HepG2 (cell line): ENCODE measurements around the gene ANKRD65. TPM values are rescaled to one million over a fixed set of nuclear protein-coding genes. Genes with fewer than 3 reads are reported as not detected.
A peak's percentile ranks its signal among the peaks of the same experiment; 100 is the strongest.

ENCODE experiments used
- DR1 ChIP-seq: sonication (generic); formaldehyde crosslinking; IDR thresholded peaks from 2 replicates; pipeline ENCODE4 v1.8.0; 2021; ENCODE audit warnings: mild to moderate bottlenecking, missing genetic modification reagents, inconsistent platforms
- GATAD2A ChIP-seq: IDR thresholded peaks from 2 replicates; pipeline ENCODE4 v1.6.1; 2016
- KDM3A ChIP-seq: IDR thresholded peaks from 2 replicates; pipeline ENCODE4 v1.6.1; 2018; ENCODE audit warnings: low read depth, missing compliant biosample characterization
- NR1H2 ChIP-seq: sonication (generic); formaldehyde crosslinking; IDR thresholded peaks from 2 replicates; pipeline ENCODE4 v1.8.1; 2022; ENCODE audit warnings: low read depth, missing genetic modification reagents, borderline replicate concordance
- NR2F6 ChIP-seq, 2 experiments: IDR thresholded peaks; 2 replicates each; pipeline ENCODE4 v1.6.1; 2016; ENCODE audit warnings: antibody characterized with exemption in 1 of 2, mild to moderate bottlenecking in 1 of 2
- RARA ChIP-seq: IDR thresholded peaks from 2 replicates; pipeline ENCODE4 v1.6.1; 2016; ENCODE audit warnings: missing genetic modification reagents, missing compliant biosample characterization
- RBFOX2 ChIP-seq: fragments of 200-400 bp; formaldehyde crosslinking; IDR thresholded peaks from 2 replicates; pipeline ENCODE4 v1.6.1; 2017; ENCODE audit warnings: low read depth, mild to moderate bottlenecking, low read length
- SMAD1 ChIP-seq: sonication (generic); formaldehyde crosslinking; IDR thresholded peaks from 2 replicates; pipeline ENCODE4 v1.4.0; 2020; ENCODE audit warnings: missing genetic modification reagents, low read depth, mild to moderate bottlenecking, borderline replicate concordance
- SRSF1 ChIP-seq: fragments of 200-400 bp; formaldehyde crosslinking; optimal IDR thresholded peaks from 2 replicates; pipeline ENCODE3; 2017; ENCODE audit warnings: mild to moderate bottlenecking, low read depth, low read length, moderate library complexity
- TBX2 ChIP-seq: sonication (generic); formaldehyde crosslinking; IDR thresholded peaks from 2 replicates; pipeline ENCODE4 v1.5.0; 2020; ENCODE audit warnings: missing genetic modification reagents, mild to moderate bottlenecking, borderline replicate concordance
- WIZ ChIP-seq: sonication (generic); formaldehyde crosslinking; IDR thresholded peaks from 2 replicates; pipeline ENCODE4 v1.5.1; 2020; ENCODE audit warnings: mild to moderate bottlenecking, missing genetic modification reagents
- XBP1 ChIP-seq: sonication (generic); formaldehyde crosslinking; IDR thresholded peaks from 2 replicates; pipeline ENCODE4 v1.5.0; 2020; ENCODE audit warnings: missing genetic modification reagents
- ZBTB1 ChIP-seq: sonication (generic); formaldehyde crosslinking; IDR thresholded peaks from 2 replicates; pipeline ENCODE4 v1.4.0; 2020; ENCODE audit warnings: missing genetic modification reagents, borderline replicate concordance
- ZNF350 ChIP-seq: sonication (generic); formaldehyde crosslinking; IDR thresholded peaks from 2 replicates; pipeline ENCODE4 v1.4.0; 2020; ENCODE audit warnings: mild to moderate bottlenecking, low read depth, missing genetic modification reagents, borderline replicate concordance
- ZNF549 ChIP-seq: sonication (generic); formaldehyde crosslinking; IDR thresholded peaks from 2 replicates; pipeline ENCODE4 v1.5.0; 2020; ENCODE audit warnings: missing genetic modification reagents
- ZNF564 ChIP-seq: sonication (generic); formaldehyde crosslinking; IDR thresholded peaks from 2 replicates; pipeline ENCODE4 v1.8.1; 2023; ENCODE audit warnings: mild to moderate bottlenecking, missing genetic modification reagents
- ZNF605 ChIP-seq: sonication (generic); formaldehyde crosslinking; IDR thresholded peaks from 2 replicates; pipeline ENCODE4 v1.8.0; 2022; ENCODE audit warnings: mild to moderate bottlenecking, missing genetic modification reagents
- ZNF619 ChIP-seq: sonication (generic); formaldehyde crosslinking; IDR thresholded peaks from 2 replicates; pipeline ENCODE4 v1.4.0; 2020; ENCODE audit warnings: mild to moderate bottlenecking, missing genetic modification reagents
- polyA plus RNA-seq, 8 experiments: library from polyadenylated mRNA; depleted of rRNA in 3 of 8; stranded (reverse) in 7 of 8; unstranded in 1 of 8; fragments of >200 nt; fragmentation: Illumina TruSeq in 4 of 8; extraction: Trizol in 4 of 8; gene quantifications; 2 replicates each; pipeline versions ENCODE4 v1.2.1 to v1.2.3, GENCODE V29; 2011 to 2016; ENCODE audit warnings: low read depth in 4 of 8, missing spikeins in 1 of 8, mixed read lengths in 1 of 8; ENCODE audit not compliant: insufficient read depth in 1 of 8
- total RNA-seq, 5 experiments: library from RNA; depleted of rRNA; stranded (reverse); fragments of >200 nt; fragmentation: Illumina TruSeq; extraction: Trizol; gene quantifications; 2 replicates each; pipeline ENCODE4 v1.2.3, GENCODE V29; 2016; ENCODE audit warnings: low read depth in 1 of 5
- TF ChIP-seq, protein P1 (sequence below): sonication (generic); formaldehyde crosslinking; IDR thresholded peaks from 2 replicates; pipeline ENCODE4; 2020; ENCODE audit warnings: missing genetic modification reagents, mild to moderate bottlenecking, borderline replicate concordance
- TF ChIP-seq, protein P2 (sequence below): IDR thresholded peaks from 2 replicates; pipeline ENCODE4 v1.6.1; 2016; ENCODE audit warnings: low read depth
- TF ChIP-seq, protein P3 (sequence below): sonication (generic); formaldehyde crosslinking; IDR thresholded peaks from 2 replicates; pipeline ENCODE4 v1.8.1; 2023; ENCODE audit warnings: missing genetic modification reagents, inconsistent platforms, borderline replicate concordance
- TF ChIP-seq, protein P4 (sequence below): sonication (generic); formaldehyde crosslinking; IDR thresholded peaks from 2 replicates; pipeline ENCODE4 v1.8.0; 2022; ENCODE audit warnings: missing genetic modification reagents, mild to moderate bottlenecking, inconsistent platforms, borderline replicate concordance
- TF ChIP-seq, protein P5 (sequence below): sonication (generic); formaldehyde crosslinking; IDR thresholded peaks from 2 replicates; pipeline ENCODE4 v1.4.0; 2020; ENCODE audit warnings: low read depth, mild to moderate bottlenecking, missing genetic modification reagents

Gene ANKRD65
- total and polyA plus RNA-seq, 2 of the 13 experiments (the other 11 are each of a cell fraction or from before 2014, with no cell fraction given): 12.1 to 30.1 TPM

DNA sequence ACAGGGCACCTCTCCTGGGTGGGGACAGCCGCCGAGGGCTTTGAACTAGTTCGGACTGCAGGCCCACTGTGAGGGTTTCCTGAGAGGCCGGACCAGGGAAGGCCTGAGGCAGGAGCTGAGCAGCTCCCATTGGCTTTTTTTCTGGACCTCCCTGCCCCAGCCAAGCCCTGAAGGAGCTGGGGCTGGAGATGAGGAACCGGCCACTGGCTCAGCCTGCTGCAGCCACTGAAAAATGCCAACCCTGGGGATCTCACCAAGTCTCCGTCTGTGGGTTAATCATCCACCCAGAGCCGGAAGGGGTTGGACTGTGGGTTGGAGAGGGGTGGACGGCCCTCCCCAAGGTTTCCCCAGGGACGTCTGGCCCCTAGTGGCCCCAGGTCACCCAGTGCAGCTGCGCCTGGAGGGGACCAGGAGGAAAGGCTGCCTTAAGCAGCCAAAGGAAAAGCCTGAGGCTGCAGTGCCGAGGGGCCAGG, 16.9 kb upstream of the ANKRD65 start (continued):
- TF ChIP-seq, protein P1, sequence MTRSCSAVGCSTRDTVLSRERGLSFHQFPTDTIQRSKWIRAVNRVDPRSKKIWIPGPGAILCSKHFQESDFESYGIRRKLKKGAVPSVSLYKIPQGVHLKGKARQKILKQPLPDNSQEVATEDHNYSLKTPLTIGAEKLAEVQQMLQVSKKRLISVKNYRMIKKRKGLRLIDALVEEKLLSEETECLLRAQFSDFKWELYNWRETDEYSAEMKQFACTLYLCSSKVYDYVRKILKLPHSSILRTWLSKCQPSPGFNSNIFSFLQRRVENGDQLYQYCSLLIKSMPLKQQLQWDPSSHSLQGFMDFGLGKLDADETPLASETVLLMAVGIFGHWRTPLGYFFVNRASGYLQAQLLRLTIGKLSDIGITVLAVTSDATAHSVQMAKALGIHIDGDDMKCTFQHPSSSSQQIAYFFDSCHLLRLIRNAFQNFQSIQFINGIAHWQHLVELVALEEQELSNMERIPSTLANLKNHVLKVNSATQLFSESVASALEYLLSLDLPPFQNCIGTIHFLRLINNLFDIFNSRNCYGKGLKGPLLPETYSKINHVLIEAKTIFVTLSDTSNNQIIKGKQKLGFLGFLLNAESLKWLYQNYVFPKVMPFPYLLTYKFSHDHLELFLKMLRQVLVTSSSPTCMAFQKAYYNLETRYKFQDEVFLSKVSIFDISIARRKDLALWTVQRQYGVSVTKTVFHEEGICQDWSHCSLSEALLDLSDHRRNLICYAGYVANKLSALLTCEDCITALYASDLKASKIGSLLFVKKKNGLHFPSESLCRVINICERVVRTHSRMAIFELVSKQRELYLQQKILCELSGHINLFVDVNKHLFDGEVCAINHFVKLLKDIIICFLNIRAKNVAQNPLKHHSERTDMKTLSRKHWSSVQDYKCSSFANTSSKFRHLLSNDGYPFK: peak; percentile 56; the same call in 1 of the 2 replicates
- peak; percentile 67 for TF ChIP-seq GATAD2A (CRISPR knock-in tag)
- TF ChIP-seq ZNF605 (CRISPR knock-in tag): no peak
- TF ChIP-seq, protein P2, sequence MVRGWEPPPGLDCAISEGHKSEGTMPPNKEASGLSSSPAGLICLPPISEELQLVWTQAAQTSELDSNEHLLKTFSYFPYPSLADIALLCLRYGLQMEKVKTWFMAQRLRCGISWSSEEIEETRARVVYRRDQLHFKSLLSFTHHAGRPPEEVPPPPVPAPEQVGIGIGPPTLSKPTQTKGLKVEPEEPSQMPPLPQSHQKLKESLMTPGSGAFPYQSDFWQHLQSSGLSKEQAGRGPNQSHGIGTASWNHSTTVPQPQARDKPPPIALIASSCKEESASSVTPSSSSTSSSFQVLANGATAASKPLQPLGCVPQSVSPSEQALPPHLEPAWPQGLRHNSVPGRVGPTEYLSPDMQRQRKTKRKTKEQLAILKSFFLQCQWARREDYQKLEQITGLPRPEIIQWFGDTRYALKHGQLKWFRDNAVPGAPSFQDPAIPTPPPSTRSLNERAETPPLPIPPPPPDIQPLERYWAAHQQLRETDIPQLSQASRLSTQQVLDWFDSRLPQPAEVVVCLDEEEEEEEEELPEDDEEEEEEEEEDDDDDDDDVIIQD (CRISPR knock-in tag): peak; percentile 62; the same call in 1 of the 2 replicates
- 0 out of 2 replicates have a peak, but pooled peaks have one; percentile 46 for TF ChIP-seq ZNF619 (CRISPR knock-in tag)
- TF ChIP-seq, protein P3, sequence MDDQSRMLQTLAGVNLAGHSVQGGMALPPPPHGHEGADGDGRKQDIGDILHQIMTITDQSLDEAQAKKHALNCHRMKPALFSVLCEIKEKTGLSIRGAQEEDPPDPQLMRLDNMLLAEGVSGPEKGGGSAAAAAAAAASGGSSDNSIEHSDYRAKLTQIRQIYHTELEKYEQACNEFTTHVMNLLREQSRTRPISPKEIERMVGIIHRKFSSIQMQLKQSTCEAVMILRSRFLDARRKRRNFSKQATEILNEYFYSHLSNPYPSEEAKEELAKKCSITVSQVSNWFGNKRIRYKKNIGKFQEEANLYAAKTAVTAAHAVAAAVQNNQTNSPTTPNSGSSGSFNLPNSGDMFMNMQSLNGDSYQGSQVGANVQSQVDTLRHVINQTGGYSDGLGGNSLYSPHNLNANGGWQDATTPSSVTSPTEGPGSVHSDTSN: no peak
- TF ChIP-seq NR2F6 (IDR thresholded peaks at IDR 0.05): peak; percentile 42; the same call in 1 of the 2 replicates
- TF ChIP-seq NR2F6 (CRISPR knock-in tag; IDR thresholded peaks at IDR 0.05): peak; percentile 80
- peak; percentile 62 for TF ChIP-seq DR1 (CRISPR knock-in tag)
- no peak for TF ChIP-seq WIZ
- TF ChIP-seq TBX2 (CRISPR knock-in tag): peak; percentile 69; the same call in 1 of the 2 replicates
- no peak for TF ChIP-seq NR1H2
- TF ChIP-seq, protein P4, sequence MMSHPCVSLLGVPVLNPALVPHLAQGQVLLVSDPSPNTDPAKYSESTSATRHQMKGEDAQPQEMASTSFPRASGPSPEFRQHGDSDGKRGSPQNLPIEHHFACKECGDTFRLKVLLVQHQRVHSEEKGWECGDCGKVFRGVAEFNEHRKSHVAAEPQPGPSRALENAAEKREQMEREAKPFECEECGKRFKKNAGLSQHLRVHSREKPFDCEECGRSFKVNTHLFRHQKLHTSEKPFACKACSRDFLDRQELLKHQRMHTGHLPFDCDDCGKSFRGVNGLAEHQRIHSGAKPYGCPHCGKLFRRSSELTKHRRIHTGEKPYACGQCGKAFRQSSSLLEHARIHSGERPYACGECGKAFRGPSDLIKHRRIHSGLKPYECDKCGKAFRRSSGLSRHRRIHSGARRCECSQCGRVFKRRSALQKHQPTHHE (CRISPR knock-in tag): no peak
- TF ChIP-seq ZNF564 (CRISPR knock-in tag): no peak
- TF ChIP-seq ZBTB1 (CRISPR knock-in tag): no peak
- TF ChIP-seq XBP1 (CRISPR knock-in tag): no peak
- TF ChIP-seq RARA (CRISPR knock-in tag): peak; percentile 80
- no peak for TF ChIP-seq ZNF549 (CRISPR knock-in tag)
- TF ChIP-seq KDM3A (CRISPR knock-in tag): 0 out of 2 replicates have a peak, but pooled peaks have one; percentile 36
- TF ChIP-seq, protein P5, sequence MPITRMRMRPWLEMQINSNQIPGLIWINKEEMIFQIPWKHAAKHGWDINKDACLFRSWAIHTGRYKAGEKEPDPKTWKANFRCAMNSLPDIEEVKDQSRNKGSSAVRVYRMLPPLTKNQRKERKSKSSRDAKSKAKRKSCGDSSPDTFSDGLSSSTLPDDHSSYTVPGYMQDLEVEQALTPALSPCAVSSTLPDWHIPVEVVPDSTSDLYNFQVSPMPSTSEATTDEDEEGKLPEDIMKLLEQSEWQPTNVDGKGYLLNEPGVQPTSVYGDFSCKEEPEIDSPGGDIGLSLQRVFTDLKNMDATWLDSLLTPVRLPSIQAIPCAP (CRISPR knock-in tag): no peak
- TF ChIP-seq RBFOX2: peak; percentile 66
- peak; percentile 30 for TF ChIP-seq SRSF1
- peak; percentile 72 for TF ChIP-seq ZNF350 (CRISPR knock-in tag)
- no peak for TF ChIP-seq SMAD1 (CRISPR knock-in tag)
